Gastrocnemius medialis (tissue), 4 donors: ENCODE measurements around the gene GPR157.

ENCODE experiments used
- POLR2A ChIP-seq, 2 donors: fragments of 450-650 bp; IDR thresholded peaks; one replicate each; pipeline ENCODE4 v1.6.1; 2017; ENCODE audit warnings: antibody characterized with exemption in 2 of 2, mild to moderate bottlenecking in 2 of 2, moderate library complexity in 2 of 2
- TF ChIP-seq, protein P1 (sequence below), 5 experiments: fragments of 450-650 bp in 3 of 5; fragments of 200-600 bp in 2 of 5; sonication (generic) in 2 of 5; IDR thresholded peaks in 4 of 5; conservative IDR thresholded peaks in 1 of 5; 1 replicate in 4 of 5; 2 replicates in 1 of 5; pipeline ENCODE4 v1.5.1; 2016 to 2019; ENCODE audit warnings: antibody characterized with exemption in 5 of 5, mild to moderate bottlenecking in 3 of 5, moderate library complexity in 3 of 5

DNA sequence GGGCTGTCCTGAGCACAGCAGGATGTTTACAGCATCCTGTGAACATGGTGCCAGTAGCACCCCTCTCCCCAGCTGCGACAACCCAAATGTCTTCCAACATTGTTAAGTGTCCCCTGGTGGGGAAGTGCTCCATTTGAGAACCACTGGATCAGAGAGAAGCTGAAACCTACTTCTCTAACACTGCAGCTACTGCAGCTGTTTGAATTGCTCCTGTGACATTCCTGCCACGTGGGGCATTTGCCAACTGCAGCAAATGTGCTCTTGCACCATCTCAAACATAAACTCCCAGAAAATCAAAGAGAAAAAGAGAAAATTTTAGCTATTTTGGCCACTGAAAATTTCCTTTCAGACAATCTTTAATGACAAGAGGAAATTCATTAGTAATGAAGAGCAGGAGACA is 70.4 kb downstream of the GPR157 start:
- TF ChIP-seq, protein P1, sequence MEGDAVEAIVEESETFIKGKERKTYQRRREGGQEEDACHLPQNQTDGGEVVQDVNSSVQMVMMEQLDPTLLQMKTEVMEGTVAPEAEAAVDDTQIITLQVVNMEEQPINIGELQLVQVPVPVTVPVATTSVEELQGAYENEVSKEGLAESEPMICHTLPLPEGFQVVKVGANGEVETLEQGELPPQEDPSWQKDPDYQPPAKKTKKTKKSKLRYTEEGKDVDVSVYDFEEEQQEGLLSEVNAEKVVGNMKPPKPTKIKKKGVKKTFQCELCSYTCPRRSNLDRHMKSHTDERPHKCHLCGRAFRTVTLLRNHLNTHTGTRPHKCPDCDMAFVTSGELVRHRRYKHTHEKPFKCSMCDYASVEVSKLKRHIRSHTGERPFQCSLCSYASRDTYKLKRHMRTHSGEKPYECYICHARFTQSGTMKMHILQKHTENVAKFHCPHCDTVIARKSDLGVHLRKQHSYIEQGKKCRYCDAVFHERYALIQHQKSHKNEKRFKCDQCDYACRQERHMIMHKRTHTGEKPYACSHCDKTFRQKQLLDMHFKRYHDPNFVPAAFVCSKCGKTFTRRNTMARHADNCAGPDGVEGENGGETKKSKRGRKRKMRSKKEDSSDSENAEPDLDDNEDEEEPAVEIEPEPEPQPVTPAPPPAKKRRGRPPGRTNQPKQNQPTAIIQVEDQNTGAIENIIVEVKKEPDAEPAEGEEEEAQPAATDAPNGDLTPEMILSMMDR (IDR thresholded peaks at IDR 0.05 in 4 of 5, conservative IDR thresholded peaks at IDR 0.05 in 1 of 5), result peak in 4 of 5 experiments; percentile 25 to 50 (median 44)
- peak in 1 of 2 donors; percentile 31 for TF ChIP-seq POLR2A (IDR thresholded peaks at IDR 0.05)
